Liver (tissue), 9 donors: ENCODE data around the gene ASB1. TPM values are rescaled to one million over a fixed set of nuclear protein-coding genes. Genes with fewer than 3 reads are reported as not detected.

Source experiments
- DNase-seq: peaks from one replicate; pipeline ENCODE4 v3.0.0-alpha.2; 2017; ENCODE audit warnings: low spot score
- H3K27ac ChIP-seq, 2 donors: one replicate each; pipeline ENCODE4 v1.7.0; 2013; ENCODE audit warnings: inconsistent platforms in 2 of 2, low read length in 2 of 2, control low read depth in 1 of 2, low read depth in 1 of 2, mild to moderate bottlenecking in 1 of 2
- H3K27me3 ChIP-seq, 4 donors: one replicate each; pipeline versions ENCODE4 v1.6.1 to v1.7.0; 2013; ENCODE audit warnings: low read length in 3 of 4, inconsistent platforms in 1 of 4, mild to moderate bottlenecking in 1 of 4, moderate library complexity in 1 of 4; ENCODE audit not compliant: control insufficient read depth in 4 of 4, insufficient read depth in 4 of 4
- H3K36me3 ChIP-seq, 4 donors: one replicate each; pipeline versions ENCODE4 v1.6.1 to v1.7.0; 2013; ENCODE audit warnings: low read length in 3 of 4, mild to moderate bottlenecking in 3 of 4, low read depth in 1 of 4, moderate library complexity in 1 of 4; ENCODE audit not compliant: control insufficient read depth in 4 of 4, insufficient read depth in 3 of 4
- H3K4me1 ChIP-seq, 4 donors: one replicate each; pipeline versions ENCODE4 v1.6.1 to v1.7.0; 2013; ENCODE audit warnings: low read length in 3 of 4, mild to moderate bottlenecking in 3 of 4, moderate library complexity in 1 of 4; ENCODE audit not compliant: control insufficient read depth in 4 of 4, insufficient read depth in 4 of 4
- H3K4me3 ChIP-seq, 3 donors: one replicate each; pipeline versions ENCODE4 v1.6.1 to v1.7.0; 2013; ENCODE audit warnings: low read length in 3 of 3, control low read depth in 1 of 3, low read depth in 1 of 3, mild to moderate bottlenecking in 1 of 3
- H3K9ac ChIP-seq, 2 donors: one replicate each; pipeline ENCODE4 v1.7.0; 2013; ENCODE audit warnings: low read length in 2 of 2, mild to moderate bottlenecking in 2 of 2, moderate library complexity in 2 of 2, control low read depth in 1 of 2, low read depth in 1 of 2
- H3K9me3 ChIP-seq, 4 donors: one replicate each; pipeline versions ENCODE4 v1.6.1 to v1.7.0; 2013; ENCODE audit warnings: low read length in 3 of 4; ENCODE audit not compliant: control insufficient read depth in 4 of 4
- EGR1 ChIP-seq, 2 donors: IDR thresholded peaks; 2 replicates each; pipeline ENCODE4 v1.6.1; 2016 to 2018; ENCODE audit warnings: antibody characterized with exemption in 2 of 2, low read depth in 2 of 2
- FOXA1 ChIP-seq: IDR thresholded peaks from 2 replicates; pipeline ENCODE4 v1.6.1; 2016; ENCODE audit warnings: antibody characterized with exemption
- FOXA2 ChIP-seq: IDR thresholded peaks from 2 replicates; pipeline ENCODE4 v1.6.1; 2016; ENCODE audit warnings: antibody characterized with exemption
- GABPA ChIP-seq, 2 donors: IDR thresholded peaks in 1 of 2; conservative IDR thresholded peaks in 1 of 2; 2 replicates each; pipeline ENCODE4 v1.6.1; 2016; ENCODE audit warnings: antibody characterized with exemption in 2 of 2, mild to moderate bottlenecking in 1 of 2, moderate library complexity in 1 of 2
- HNF4A ChIP-seq, 2 donors: conservative IDR thresholded peaks; 2 replicates each; pipeline ENCODE4 v1.6.1; 2016; ENCODE audit warnings: antibody characterized with exemption in 2 of 2, mild to moderate bottlenecking in 2 of 2
- HNF4G ChIP-seq: IDR thresholded peaks from 2 replicates; pipeline ENCODE4 v1.6.1; 2016; ENCODE audit warnings: antibody characterized with exemption
- JUND ChIP-seq, 2 donors: IDR thresholded peaks; 2 replicates each; pipeline ENCODE4 v1.6.1; 2016; ENCODE audit warnings: antibody characterized with exemption in 2 of 2
- NR2F2 ChIP-seq: IDR thresholded peaks from 2 replicates; pipeline ENCODE4 v1.6.1; 2016; ENCODE audit warnings: antibody characterized with exemption
- RAD21 ChIP-seq, 2 donors: IDR thresholded peaks; 2 replicates each; pipeline ENCODE4 v1.6.1; 2016; ENCODE audit warnings: antibody characterized with exemption in 2 of 2, mild to moderate bottlenecking in 2 of 2
- RXRA ChIP-seq, 2 donors: IDR thresholded peaks; 2 replicates each; pipeline ENCODE4 v1.6.1; 2017 to 2018; ENCODE audit warnings: antibody characterized with exemption in 2 of 2, mild to moderate bottlenecking in 1 of 2
- SP1 ChIP-seq: IDR thresholded peaks from 2 replicates; pipeline ENCODE4 v1.6.1; 2018; ENCODE audit warnings: antibody characterized with exemption, mild to moderate bottlenecking
- TAF1 ChIP-seq: conservative IDR thresholded peaks from 2 replicates; pipeline ENCODE4 v1.6.1; 2016; ENCODE audit warnings: antibody characterized with exemption, mild to moderate bottlenecking
- YY1 ChIP-seq: IDR thresholded peaks from 2 replicates; pipeline ENCODE4 v1.6.1; 2016; ENCODE audit warnings: antibody characterized with exemption, mild to moderate bottlenecking
- WGBS: extraction: QIAGEN DNeasy Blood & Tissue Kit; methylation state at CpG from one replicate; pipeline ENCODE4 v1.1.7; 2013; 5-methylcytosine and 5-hydroxymethylcytosine counted together
- polyA plus RNA-seq, 2 donors: library from polyadenylated mRNA; stranded (reverse) in 1 of 2; unstranded in 1 of 2; fragments of 200-250 nt in 1 of 2; fragments of >200 nt in 1 of 2; fragmentation: Nextera tagmentation in 1 of 2; extraction: Ambion mirVana in 1 of 2; gene quantifications; one replicate each; pipeline versions ENCODE4 v1.2.1 to v1.2.3, GENCODE V29; 2013 to 2015
- total RNA-seq, 2 donors: library from RNA; depleted of rRNA; stranded (reverse); fragments of >200 nt; gene quantifications; one replicate each; pipeline ENCODE4 v1.2.3, GENCODE V29; 2014
- TF ChIP-seq, protein P1 (sequence below): IDR thresholded peaks from 2 replicates; pipeline ENCODE4 v1.6.1; 2016; ENCODE audit warnings: antibody characterized with exemption
- TF ChIP-seq, protein P2 (sequence below): IDR thresholded peaks from 2 replicates; pipeline ENCODE4 v1.6.1; 2016; ENCODE audit warnings: antibody characterized with exemption
- TF ChIP-seq, protein P3 (sequence below): IDR thresholded peaks from 2 replicates; pipeline ENCODE4 v1.6.1; 2016; ENCODE audit warnings: antibody characterized with exemption, mild to moderate bottlenecking
- TF ChIP-seq, protein P4 (sequence below): fragments of 150-350 bp; IDR thresholded peaks from 2 replicates; pipeline ENCODE4 v1.5.1; 2017; ENCODE audit warnings: improper control_type of control experiment, low read depth, low read length; ENCODE audit not compliant: missing input control
- TF ChIP-seq, protein P5 (sequence below): IDR thresholded peaks from 2 replicates; pipeline ENCODE4 v1.6.1; 2016; ENCODE audit warnings: antibody characterized with exemption
- donor health status: healthy.
- donor health status: healthy.
- donor health status: healthy.
- donor health status: healthy.
- donor health status: healthy.

ASB1 gene
- total and polyA plus RNA-seq, 4 donors, result 6.1 to 15.2 (median 10.5) TPM

DNA sequence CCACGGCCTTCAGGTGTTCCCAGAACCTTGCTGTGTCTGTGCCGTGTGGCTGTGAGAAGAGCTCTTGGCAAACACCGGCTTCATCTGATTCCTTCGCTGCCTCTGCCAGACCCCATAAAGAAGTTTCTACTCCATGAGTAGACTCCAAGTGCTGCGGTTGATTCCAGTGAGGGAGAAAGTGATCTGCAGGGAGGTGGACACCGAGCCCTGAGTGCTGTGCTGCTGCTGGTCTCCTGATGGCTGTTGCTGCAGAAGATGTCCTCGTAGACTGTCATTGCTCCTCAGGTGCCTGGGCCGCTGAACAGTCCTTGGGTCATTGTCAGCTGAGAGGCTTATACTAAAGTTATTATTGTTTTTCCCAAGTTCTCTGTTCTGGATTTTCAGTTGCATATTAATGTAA, 19.6 kb downstream of the ASB1 start:
- Histone ChIP-seq H3K36me3 (peaks cover 9 to 35% (median 23%) of the 10 kb centered on the region in 4 donors), H3K4me1 (peaks cover 6 to 25% (median 15%) of the 10 kb centered on the region in 4 donors), H3K27me3 (no peaks in the 10 kb centered on the region), H3K4me3 (no peak overlapping the region), H3K9me3 (no peaks in the 10 kb centered on the region), H3K27ac (no peak overlapping the region), H3K9ac (no peak overlapping the region)
- 98% methylated on average over 8 of the region's 8 CpGs for WGBS
- TF ChIP-seq NR2F2, result no peak
- TF ChIP-seq, protein P1, sequence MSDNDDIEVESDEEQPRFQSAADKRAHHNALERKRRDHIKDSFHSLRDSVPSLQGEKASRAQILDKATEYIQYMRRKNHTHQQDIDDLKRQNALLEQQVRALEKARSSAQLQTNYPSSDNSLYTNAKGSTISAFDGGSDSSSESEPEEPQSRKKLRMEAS, result no peak
- no peak for TF ChIP-seq FOXA1
- TF ChIP-seq, protein P2, sequence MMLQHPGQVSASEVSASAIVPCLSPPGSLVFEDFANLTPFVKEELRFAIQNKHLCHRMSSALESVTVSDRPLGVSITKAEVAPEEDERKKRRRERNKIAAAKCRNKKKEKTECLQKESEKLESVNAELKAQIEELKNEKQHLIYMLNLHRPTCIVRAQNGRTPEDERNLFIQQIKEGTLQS, result no peak
- TF ChIP-seq, protein P3, sequence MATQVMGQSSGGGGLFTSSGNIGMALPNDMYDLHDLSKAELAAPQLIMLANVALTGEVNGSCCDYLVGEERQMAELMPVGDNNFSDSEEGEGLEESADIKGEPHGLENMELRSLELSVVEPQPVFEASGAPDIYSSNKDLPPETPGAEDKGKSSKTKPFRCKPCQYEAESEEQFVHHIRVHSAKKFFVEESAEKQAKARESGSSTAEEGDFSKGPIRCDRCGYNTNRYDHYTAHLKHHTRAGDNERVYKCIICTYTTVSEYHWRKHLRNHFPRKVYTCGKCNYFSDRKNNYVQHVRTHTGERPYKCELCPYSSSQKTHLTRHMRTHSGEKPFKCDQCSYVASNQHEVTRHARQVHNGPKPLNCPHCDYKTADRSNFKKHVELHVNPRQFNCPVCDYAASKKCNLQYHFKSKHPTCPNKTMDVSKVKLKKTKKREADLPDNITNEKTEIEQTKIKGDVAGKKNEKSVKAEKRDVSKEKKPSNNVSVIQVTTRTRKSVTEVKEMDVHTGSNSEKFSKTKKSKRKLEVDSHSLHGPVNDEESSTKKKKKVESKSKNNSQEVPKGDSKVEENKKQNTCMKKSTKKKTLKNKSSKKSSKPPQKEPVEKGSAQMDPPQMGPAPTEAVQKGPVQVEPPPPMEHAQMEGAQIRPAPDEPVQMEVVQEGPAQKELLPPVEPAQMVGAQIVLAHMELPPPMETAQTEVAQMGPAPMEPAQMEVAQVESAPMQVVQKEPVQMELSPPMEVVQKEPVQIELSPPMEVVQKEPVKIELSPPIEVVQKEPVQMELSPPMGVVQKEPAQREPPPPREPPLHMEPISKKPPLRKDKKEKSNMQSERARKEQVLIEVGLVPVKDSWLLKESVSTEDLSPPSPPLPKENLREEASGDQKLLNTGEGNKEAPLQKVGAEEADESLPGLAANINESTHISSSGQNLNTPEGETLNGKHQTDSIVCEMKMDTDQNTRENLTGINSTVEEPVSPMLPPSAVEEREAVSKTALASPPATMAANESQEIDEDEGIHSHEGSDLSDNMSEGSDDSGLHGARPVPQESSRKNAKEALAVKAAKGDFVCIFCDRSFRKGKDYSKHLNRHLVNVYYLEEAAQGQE, result no peak
- TF ChIP-seq HNF4G, result no peak
- no peak for TF ChIP-seq RAD21 (IDR thresholded peaks at IDR 0.05)
- TF ChIP-seq, protein P4, sequence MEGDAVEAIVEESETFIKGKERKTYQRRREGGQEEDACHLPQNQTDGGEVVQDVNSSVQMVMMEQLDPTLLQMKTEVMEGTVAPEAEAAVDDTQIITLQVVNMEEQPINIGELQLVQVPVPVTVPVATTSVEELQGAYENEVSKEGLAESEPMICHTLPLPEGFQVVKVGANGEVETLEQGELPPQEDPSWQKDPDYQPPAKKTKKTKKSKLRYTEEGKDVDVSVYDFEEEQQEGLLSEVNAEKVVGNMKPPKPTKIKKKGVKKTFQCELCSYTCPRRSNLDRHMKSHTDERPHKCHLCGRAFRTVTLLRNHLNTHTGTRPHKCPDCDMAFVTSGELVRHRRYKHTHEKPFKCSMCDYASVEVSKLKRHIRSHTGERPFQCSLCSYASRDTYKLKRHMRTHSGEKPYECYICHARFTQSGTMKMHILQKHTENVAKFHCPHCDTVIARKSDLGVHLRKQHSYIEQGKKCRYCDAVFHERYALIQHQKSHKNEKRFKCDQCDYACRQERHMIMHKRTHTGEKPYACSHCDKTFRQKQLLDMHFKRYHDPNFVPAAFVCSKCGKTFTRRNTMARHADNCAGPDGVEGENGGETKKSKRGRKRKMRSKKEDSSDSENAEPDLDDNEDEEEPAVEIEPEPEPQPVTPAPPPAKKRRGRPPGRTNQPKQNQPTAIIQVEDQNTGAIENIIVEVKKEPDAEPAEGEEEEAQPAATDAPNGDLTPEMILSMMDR, result no peak
- TF ChIP-seq SP1, result no peak
- TF ChIP-seq TAF1, result no peak
- TF ChIP-seq FOXA2, result no peak
- no peak for TF ChIP-seq GABPA (IDR thresholded peaks at IDR 0.05 in 1 of 2, conservative IDR thresholded peaks at IDR 0.05 in 1 of 2)
- TF ChIP-seq YY1, result no peak
- no peak for TF ChIP-seq EGR1 (IDR thresholded peaks at IDR 0.05; ENCODE audit: low read depth in 2 of 2)
- no peak for TF ChIP-seq JUND (IDR thresholded peaks at IDR 0.05)
- TF ChIP-seq, protein P5, sequence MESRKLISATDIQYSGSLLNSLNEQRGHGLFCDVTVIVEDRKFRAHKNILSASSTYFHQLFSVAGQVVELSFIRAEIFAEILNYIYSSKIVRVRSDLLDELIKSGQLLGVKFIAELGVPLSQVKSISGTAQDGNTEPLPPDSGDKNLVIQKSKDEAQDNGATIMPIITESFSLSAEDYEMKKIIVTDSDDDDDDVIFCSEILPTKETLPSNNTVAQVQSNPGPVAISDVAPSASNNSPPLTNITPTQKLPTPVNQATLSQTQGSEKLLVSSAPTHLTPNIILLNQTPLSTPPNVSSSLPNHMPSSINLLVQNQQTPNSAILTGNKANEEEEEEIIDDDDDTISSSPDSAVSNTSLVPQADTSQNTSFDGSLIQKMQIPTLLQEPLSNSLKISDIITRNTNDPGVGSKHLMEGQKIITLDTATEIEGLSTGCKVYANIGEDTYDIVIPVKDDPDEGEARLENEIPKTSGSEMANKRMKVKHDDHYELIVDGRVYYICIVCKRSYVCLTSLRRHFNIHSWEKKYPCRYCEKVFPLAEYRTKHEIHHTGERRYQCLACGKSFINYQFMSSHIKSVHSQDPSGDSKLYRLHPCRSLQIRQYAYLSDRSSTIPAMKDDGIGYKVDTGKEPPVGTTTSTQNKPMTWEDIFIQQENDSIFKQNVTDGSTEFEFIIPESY, result no peak
- no peak for TF ChIP-seq RXRA (IDR thresholded peaks at IDR 0.05)
- TF ChIP-seq HNF4A (conservative IDR thresholded peaks at IDR 0.05), result no peak
- no peak for DNase-seq
